Stomach (tissue), 4 donors: ENCODE measurements around the gene CD99L2.

Source experiments
- EP300 ChIP-seq: sonication (generic); formaldehyde crosslinking; IDR thresholded peaks from one replicate; pipeline ENCODE4 v1.6.1; 2017; ENCODE audit warnings: antibody characterized with exemption
- POLR2A ChIP-seq, 4 donors: fragments of 450-650 bp; IDR thresholded peaks; one replicate each; pipeline ENCODE4 v1.6.1; 2016; ENCODE audit warnings: antibody characterized with exemption in 4 of 4, control low read depth in 2 of 4, mild to moderate bottlenecking in 1 of 4, moderate library complexity in 1 of 4
- POLR2AphosphoS5 ChIP-seq, 3 donors: sonication (generic); formaldehyde crosslinking; IDR thresholded peaks; one replicate each; pipeline ENCODE4 v1.6.1; 2016; ENCODE audit warnings: antibody characterized with exemption in 3 of 3
- TF ChIP-seq, protein P1 (sequence below), 7 experiments: fragments of 450-650 bp in 4 of 7; fragments of 200-600 bp in 3 of 7; sonication (generic) in 3 of 7; IDR thresholded peaks; one replicate each; pipeline ENCODE4 v1.5.1; 2016 to 2019; ENCODE audit warnings: antibody characterized with exemption in 7 of 7, control low read depth in 2 of 7, mild to moderate bottlenecking in 1 of 7

DNA sequence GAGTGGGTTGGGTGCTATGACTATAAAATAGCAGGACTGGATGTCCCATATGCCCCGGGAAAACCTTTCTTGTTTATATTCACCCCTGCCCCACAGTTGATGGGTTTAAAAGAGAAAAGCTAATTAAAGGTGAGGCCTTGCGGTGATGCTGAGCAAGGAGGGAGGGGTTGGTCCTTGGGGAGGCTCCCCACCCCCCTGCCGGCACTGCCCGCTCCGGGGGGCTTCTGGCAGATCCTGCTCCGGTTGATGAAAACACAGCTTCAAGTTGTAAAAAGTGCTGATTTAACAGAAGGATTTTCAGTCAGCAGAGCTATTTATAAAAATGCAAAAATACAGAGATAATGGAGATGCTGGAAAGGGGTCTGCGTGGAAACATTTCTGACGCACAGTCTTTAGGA lies 136.7 kb downstream of the CD99L2 start:
- no peak for TF ChIP-seq POLR2A (IDR thresholded peaks at IDR 0.05)
- TF ChIP-seq, protein P1, sequence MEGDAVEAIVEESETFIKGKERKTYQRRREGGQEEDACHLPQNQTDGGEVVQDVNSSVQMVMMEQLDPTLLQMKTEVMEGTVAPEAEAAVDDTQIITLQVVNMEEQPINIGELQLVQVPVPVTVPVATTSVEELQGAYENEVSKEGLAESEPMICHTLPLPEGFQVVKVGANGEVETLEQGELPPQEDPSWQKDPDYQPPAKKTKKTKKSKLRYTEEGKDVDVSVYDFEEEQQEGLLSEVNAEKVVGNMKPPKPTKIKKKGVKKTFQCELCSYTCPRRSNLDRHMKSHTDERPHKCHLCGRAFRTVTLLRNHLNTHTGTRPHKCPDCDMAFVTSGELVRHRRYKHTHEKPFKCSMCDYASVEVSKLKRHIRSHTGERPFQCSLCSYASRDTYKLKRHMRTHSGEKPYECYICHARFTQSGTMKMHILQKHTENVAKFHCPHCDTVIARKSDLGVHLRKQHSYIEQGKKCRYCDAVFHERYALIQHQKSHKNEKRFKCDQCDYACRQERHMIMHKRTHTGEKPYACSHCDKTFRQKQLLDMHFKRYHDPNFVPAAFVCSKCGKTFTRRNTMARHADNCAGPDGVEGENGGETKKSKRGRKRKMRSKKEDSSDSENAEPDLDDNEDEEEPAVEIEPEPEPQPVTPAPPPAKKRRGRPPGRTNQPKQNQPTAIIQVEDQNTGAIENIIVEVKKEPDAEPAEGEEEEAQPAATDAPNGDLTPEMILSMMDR (IDR thresholded peaks at IDR 0.05), result no peak
- no peak for TF ChIP-seq EP300
- no peak for TF ChIP-seq POLR2AphosphoS5 (IDR thresholded peaks at IDR 0.05)
